PC-9 (cell line): Measurements from ENCODE around the gene CYP4A11.
"Not testable (repeated sequence)": the region's sequence is repeated elsewhere in the genome, so short reads cannot be mapped to it uniquely, and the experiment has no call there.

Experiments used
- CTCF ChIP-seq: fragments of 200-600 bp; sonication (generic); conservative IDR thresholded peaks from 2 replicates; pipeline ENCODE4 v1.6.1; 2017; ENCODE audit warnings: mixed run types, antibody characterized with exemption, mild to moderate bottlenecking, moderate library complexity
- EZH2 ChIP-seq: fragments of 200-600 bp; sonication (generic); IDR thresholded peaks from 2 replicates; pipeline ENCODE4 v1.8.0; 2017; ENCODE audit warnings: antibody characterized with exemption, low read depth

- TF ChIP-seq CTCF = peak; percentile 40; the same call in 1 of the 2 replicates
- TF ChIP-seq EZH2 = not testable (repeated sequence)
Observed at GRCh38 chr1:46934852-46935251, 6.4 kb downstream of the CYP4A11 start.
